Stomach (tissue), 9 donors: ENCODE measurements around the gene ARHGEF10L. TPM values are rescaled to one million over a fixed set of nuclear protein-coding genes. Genes with fewer than 3 reads are reported as not detected.

Experiments
- DNase-seq, 2 donors: peaks; one replicate each; pipeline versions ENCODE4 v3.0.0 to v3.0.0-alpha.2; 2013 to 2019
- H3K27ac ChIP-seq, 5 donors: fragments of 200-600 bp in 4 of 5; sonication (generic) in 4 of 5; one replicate each; pipeline ENCODE4 v1.5.1; 2013 to 2019; ENCODE audit warnings: mild to moderate bottlenecking in 1 of 5, moderate library complexity in 1 of 5
- H3K27me3 ChIP-seq, 3 donors: fragments of 200-600 bp; sonication (generic); one replicate each; pipeline ENCODE4 v1.5.1; 2017 to 2019; ENCODE audit warnings: mixed run types in 1 of 3
- H3K36me3 ChIP-seq, 4 donors: fragments of 200-600 bp; sonication (generic); 1 replicate in 3 of 4; 2 replicates in 1 of 4; pipeline ENCODE4 v1.5.1; 2016 to 2019
- H3K4me1 ChIP-seq, 4 donors: fragments of 200-600 bp; sonication (generic); one replicate each; pipeline ENCODE4 v1.5.1; 2016 to 2019
- H3K4me3 ChIP-seq, 4 donors: fragments of 200-600 bp; sonication (generic) in 3 of 4; one replicate each; pipeline ENCODE4 v1.5.1; 2016 to 2019; ENCODE audit warnings: mild to moderate bottlenecking in 1 of 4
- H3K9me3 ChIP-seq, 4 donors: fragments of 200-600 bp; sonication (generic); one replicate each; pipeline ENCODE4 v1.5.1; 2016 to 2019
- EP300 ChIP-seq: sonication (generic); formaldehyde crosslinking; IDR thresholded peaks from one replicate; pipeline ENCODE4 v1.6.1; 2017; ENCODE audit warnings: antibody characterized with exemption
- POLR2A ChIP-seq, 4 donors: fragments of 450-650 bp; IDR thresholded peaks; one replicate each; pipeline ENCODE4 v1.6.1; 2016; ENCODE audit warnings: antibody characterized with exemption in 4 of 4, control low read depth in 2 of 4, mild to moderate bottlenecking in 1 of 4, moderate library complexity in 1 of 4
- POLR2AphosphoS5 ChIP-seq, 3 donors: sonication (generic); formaldehyde crosslinking; IDR thresholded peaks; one replicate each; pipeline ENCODE4 v1.6.1; 2016; ENCODE audit warnings: antibody characterized with exemption in 3 of 3
- WGBS, 5 donors: extraction: QIAGEN DNeasy Blood & Tissue Kit in 3 of 5; methylation state at CpG; one replicate each; pipeline versions ENCODE4 v1.1.5 to v1.1.7; 2013 to 2018; 5-methylcytosine and 5-hydroxymethylcytosine counted together
- intact Hi-C: fragments of 100-400 bp; cut with DNase I; formaldehyde crosslinking; loops from one replicate; pipeline ENCODE4 v1.15.1; 2023; ENCODE audit warnings: low total_unique reads
- polyA plus RNA-seq, 3 donors: library from polyadenylated mRNA; stranded (reverse); fragments of 200-250 nt; gene quantifications; one replicate each; pipeline ENCODE4 v1.2.3, GENCODE V29; 2013
- total RNA-seq, 5 donors: library from RNA; depleted of rRNA; stranded (reverse); fragments of >200 nt; gene quantifications; one replicate each; pipeline versions ENCODE4 v1.1.0 to v1.2.3, GENCODE V29; 2014 to 2016
- TF ChIP-seq, protein P1 (sequence below), 7 experiments: fragments of 450-650 bp in 4 of 7; fragments of 200-600 bp in 3 of 7; sonication (generic) in 3 of 7; IDR thresholded peaks; one replicate each; pipeline ENCODE4 v1.5.1; 2016 to 2019; ENCODE audit warnings: antibody characterized with exemption in 7 of 7, control low read depth in 2 of 7, mild to moderate bottlenecking in 1 of 7
- donor health status: healthy with polysubstance abuse.
- donor health status: Bipolar disorder and iron deficiency.
- donor health status: healthy.

Gene ARHGEF10L
- total and polyA plus RNA-seq, 8 donors: 15.4 to 329 (median 45.0) TPM

DNA sequence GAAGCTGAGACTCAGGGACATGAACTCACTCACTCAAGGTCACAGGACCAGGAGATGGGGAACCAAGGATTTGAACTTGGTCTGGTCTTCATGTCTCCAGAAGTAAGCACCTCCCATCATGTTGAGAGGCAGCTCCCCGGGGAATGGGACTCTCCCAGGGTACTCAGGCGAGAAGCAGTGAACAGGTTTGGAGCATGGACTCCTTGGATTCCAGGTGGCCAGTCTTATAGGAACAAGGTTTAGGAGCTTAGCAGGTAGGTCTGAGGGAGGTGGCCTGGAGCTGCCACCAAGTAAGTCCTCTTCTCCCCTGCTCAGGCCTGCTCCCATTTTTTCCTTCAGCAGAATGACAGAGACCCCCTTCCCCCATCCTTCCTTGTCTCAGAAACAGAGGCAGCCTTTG, 14.9 kb upstream of the ARHGEF10L start:
- no peak for DNase-seq
- Histone ChIP-seq H3K4me1 (peaks cover 0 to 35% (median 9%) of the 10 kb centered on the region in 4 donors), H3K27ac (no peak overlapping the region), H3K36me3 (no peaks in the 10 kb centered on the region), H3K27me3 (peaks cover 0 to 24% (median 0%) of the 10 kb centered on the region in 3 donors), H3K4me3 (no peak overlapping the region), H3K9me3 (no peaks in the 10 kb centered on the region)
- TF ChIP-seq EP300 (no peak), POLR2AphosphoS5 (IDR thresholded peaks at IDR 0.05) (no peak), POLR2A (IDR thresholded peaks at IDR 0.05) (no peak)
- TF ChIP-seq, protein P1, sequence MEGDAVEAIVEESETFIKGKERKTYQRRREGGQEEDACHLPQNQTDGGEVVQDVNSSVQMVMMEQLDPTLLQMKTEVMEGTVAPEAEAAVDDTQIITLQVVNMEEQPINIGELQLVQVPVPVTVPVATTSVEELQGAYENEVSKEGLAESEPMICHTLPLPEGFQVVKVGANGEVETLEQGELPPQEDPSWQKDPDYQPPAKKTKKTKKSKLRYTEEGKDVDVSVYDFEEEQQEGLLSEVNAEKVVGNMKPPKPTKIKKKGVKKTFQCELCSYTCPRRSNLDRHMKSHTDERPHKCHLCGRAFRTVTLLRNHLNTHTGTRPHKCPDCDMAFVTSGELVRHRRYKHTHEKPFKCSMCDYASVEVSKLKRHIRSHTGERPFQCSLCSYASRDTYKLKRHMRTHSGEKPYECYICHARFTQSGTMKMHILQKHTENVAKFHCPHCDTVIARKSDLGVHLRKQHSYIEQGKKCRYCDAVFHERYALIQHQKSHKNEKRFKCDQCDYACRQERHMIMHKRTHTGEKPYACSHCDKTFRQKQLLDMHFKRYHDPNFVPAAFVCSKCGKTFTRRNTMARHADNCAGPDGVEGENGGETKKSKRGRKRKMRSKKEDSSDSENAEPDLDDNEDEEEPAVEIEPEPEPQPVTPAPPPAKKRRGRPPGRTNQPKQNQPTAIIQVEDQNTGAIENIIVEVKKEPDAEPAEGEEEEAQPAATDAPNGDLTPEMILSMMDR (IDR thresholded peaks at IDR 0.05): no peak
- 79 to 100% (median 90%) methylated on average over 2 of the region's 2 CpGs for WGBS, 5 donors
- intact Hi-C loops: no loop called here

DNA sequence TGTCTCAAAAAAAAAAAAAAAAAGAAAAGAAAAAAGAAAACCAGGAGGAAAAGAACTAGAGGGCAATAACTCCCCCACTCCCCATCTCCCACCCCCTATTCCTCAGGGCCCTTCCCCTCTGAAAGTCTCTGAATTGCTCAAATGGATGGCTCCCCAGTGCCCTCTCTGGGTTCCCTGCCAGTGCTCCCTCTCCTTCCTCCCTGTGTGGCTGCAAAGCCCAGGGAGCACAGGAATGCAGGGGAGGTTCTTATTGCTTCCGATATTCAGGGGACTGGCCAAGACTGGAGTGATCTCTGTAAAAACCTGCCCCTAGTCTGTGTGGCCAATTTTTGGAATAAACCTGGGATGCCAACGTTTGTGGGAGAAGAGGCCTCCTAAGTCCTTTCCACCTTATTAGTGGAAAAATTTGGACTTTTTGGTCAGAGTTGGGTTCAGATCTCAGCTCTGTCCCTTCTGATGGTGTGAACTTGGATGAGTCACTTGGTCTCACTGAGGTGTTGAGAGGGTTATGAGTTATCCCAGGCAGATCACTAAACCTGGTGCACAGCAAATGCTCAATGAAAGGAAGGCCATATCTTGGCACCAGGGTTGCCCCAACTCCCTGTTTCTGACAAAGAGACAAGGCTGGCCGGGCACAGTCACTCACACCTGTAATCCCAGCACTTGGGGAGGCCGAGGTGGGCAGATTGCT, 13.4 kb upstream of the ARHGEF10L start:
- TF ChIP-seq POLR2A (IDR thresholded peaks at IDR 0.05) (no peak), EP300 (no peak), POLR2AphosphoS5 (IDR thresholded peaks at IDR 0.05) (no peak)
- TF ChIP-seq, protein P1 (IDR thresholded peaks at IDR 0.05): no peak
- H3K27me3 ChIP-seq: peaks cover 0 to 15% (median 0%) of the 10 kb centered on the region in 3 donors
- H3K4me3 ChIP-seq: no peak overlapping the region
- WGBS, 5 donors: 65 to 81% (median 76%) methylated on average over 4 of the region's 4 CpGs
- no peaks in the 10 kb centered on the region for H3K36me3 ChIP-seq
- H3K4me1 ChIP-seq: peaks cover 0 to 24% (median 6%) of the 10 kb centered on the region in 4 donors
- no peak for DNase-seq
- intact Hi-C loops: no loop called here
- H3K9me3 ChIP-seq: no peaks in the 10 kb centered on the region
- peak overlapping the region in 1 of 5 donors; percentile 66 for H3K27ac ChIP-seq

DNA sequence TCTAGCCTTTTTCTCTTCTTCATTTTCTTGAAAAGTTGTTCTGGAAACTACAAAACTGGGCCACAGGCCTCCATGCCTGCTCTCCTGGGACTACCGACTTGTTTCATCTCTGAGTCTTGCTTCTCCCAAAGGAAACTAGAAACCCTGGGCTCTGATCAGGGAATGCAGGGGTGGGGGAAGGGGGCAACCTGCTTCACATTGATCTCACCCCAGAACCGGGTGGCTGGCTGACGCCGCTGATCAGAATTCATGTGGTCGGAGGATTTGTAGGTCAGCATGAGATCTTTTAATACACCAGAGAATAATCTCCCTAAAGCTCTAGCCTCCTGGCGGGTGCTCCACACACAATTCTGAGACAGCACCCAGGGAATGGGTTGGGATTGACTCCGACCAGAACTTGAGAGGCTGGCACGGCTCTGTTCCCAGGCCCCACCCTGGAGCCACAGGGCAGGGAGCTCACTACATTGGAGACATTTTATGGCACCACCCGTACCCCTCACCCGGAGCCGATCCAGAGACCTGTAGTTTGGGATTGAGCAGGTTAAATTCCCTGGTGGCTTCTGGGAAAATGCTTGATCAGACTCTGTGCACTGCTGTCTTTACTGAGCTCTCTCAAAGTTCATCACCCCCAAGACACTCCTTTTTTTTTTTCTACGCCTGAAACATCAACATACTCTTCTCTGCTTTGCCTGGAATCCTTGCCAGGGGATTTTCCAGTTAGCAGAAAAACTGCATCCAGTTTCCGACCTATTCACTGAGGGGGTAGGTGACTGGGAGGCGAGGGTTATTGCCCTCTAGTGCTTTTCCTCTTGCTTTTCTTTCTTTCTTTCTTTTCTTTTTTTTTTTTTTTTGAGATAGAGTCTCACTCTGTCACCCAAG, 12.2 kb upstream of the ARHGEF10L start:
- peaks cover 0 to 7% (median 0%) of the 10 kb centered on the region in 3 donors for H3K27me3 ChIP-seq
- peak overlapping the region in 4 of 5 donors; percentile 7 to 66 (median 47) for H3K27ac ChIP-seq
- peak in 1 of 2 donors; percentile 61 for DNase-seq
- H3K9me3 ChIP-seq: no peaks in the 10 kb centered on the region
- 46 to 70% (median 59%) methylated on average over 14 of the region's 14 CpGs for WGBS, 5 donors
- H3K4me3 ChIP-seq: no peak overlapping the region
- peaks cover 9 to 33% (median 16%) of the 10 kb centered on the region in 4 donors for H3K4me1 ChIP-seq
- intact Hi-C loops: no loop called here
- no peaks in the 10 kb centered on the region for H3K36me3 ChIP-seq
- TF ChIP-seq POLR2A (IDR thresholded peaks at IDR 0.05) (no peak), EP300 (no peak), POLR2AphosphoS5 (IDR thresholded peaks at IDR 0.05) (no peak)
- TF ChIP-seq, protein P1 (IDR thresholded peaks at IDR 0.05): no peak

DNA sequence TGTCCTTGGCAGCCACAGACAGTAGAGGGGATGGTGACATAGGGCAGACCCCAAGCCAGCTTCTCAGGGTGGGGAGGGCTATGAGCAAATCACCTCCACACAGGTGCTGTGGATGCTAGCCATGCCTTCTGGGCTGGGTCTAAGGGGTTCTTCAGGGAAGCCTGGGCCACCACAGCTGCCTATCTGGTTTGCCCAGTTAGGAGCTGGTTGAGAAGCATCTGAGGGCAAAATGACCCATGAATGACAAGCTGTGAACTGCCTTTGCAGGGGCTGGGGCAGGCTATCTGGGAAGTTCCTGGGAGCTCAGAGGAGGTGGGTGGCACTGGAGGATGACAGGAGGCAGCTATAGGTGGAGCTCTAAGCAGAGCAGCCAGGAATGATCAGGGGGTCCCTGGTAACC, 10.1 kb upstream of the ARHGEF10L start:
- Histone ChIP-seq H3K4me1 (peaks cover 10 to 51% (median 26%) of the 10 kb centered on the region in 4 donors), H3K27me3 (no peaks in the 10 kb centered on the region), H3K36me3 (no peaks in the 10 kb centered on the region), H3K27ac (no peak overlapping the region), H3K9me3 (no peaks in the 10 kb centered on the region), H3K4me3 (no peak overlapping the region)
- no peak for DNase-seq
- intact Hi-C loops: no loop called here
- TF ChIP-seq, protein P1 (IDR thresholded peaks at IDR 0.05): no peak
- TF ChIP-seq POLR2AphosphoS5 (IDR thresholded peaks at IDR 0.05) (no peak), EP300 (no peak), POLR2A (IDR thresholded peaks at IDR 0.05) (no peak)
